Neural progenitor cell (in vitro differentiated cells): ENCODE data around the gene FRYL. TPM values are rescaled to one million over a fixed set of nuclear protein-coding genes. Genes with fewer than 3 reads are reported as not detected.

Source experiments
- DNase-seq: peaks from one replicate; pipeline ENCODE4 v3.0.0-alpha.2; 2016; ENCODE audit warnings: low spot score
- H2AFZ ChIP-seq: fragments of 200-600 bp; sonication (generic); replicated peaks from 2 replicates; pipeline ENCODE4 v1.6.1; 2016; ENCODE audit warnings: antibody characterized with exemption
- H3F3A ChIP-seq: fragments of 200-600 bp; sonication (generic); 2 replicates; pipeline ENCODE4 v1.6.1; 2016; ENCODE audit warnings: antibody characterized with exemption, low read depth
- H3K27ac ChIP-seq: fragments of 200-600 bp; sonication (generic); 2 replicates; pipeline ENCODE4 v1.5.1; 2016; ENCODE audit warnings: mild to moderate bottlenecking
- H3K27me3 ChIP-seq: fragments of 200-600 bp; sonication (generic); 2 replicates; pipeline ENCODE4 v1.6.1; 2016; ENCODE audit warnings: mild to moderate bottlenecking, moderate library complexity
- H3K36me3 ChIP-seq: fragments of 200-600 bp; sonication (generic); 2 replicates; pipeline ENCODE4 v1.5.1; 2016
- H3K4me1 ChIP-seq: fragments of 200-600 bp; sonication (generic); 2 replicates; pipeline ENCODE4 v1.6.1; 2016; ENCODE audit warnings: mixed run types
- H3K4me2 ChIP-seq: fragments of 200-600 bp; sonication (generic); 2 replicates; pipeline ENCODE4 v1.6.1; 2016
- H3K4me3 ChIP-seq: fragments of 200-600 bp; sonication (generic); 2 replicates; pipeline ENCODE4 v1.5.1; 2016
- H3K79me2 ChIP-seq: fragments of 200-600 bp; sonication (generic); 2 replicates; pipeline ENCODE4 v1.6.1; 2016; ENCODE audit warnings: low read depth
- H3K9ac ChIP-seq: fragments of 200-600 bp; sonication (generic); 2 replicates; pipeline ENCODE4 v1.6.1; 2016
- H3K9me3 ChIP-seq: fragments of 200-600 bp; sonication (generic); 2 replicates; pipeline ENCODE4 v1.5.1; 2016; ENCODE audit warnings: low read depth
- H4K20me1 ChIP-seq: fragments of 200-600 bp; sonication (generic); 2 replicates; pipeline ENCODE4 v1.6.1; 2016; ENCODE audit warnings: low read depth
- H3K27ac Mint-ChIP-seq: 3 replicates; pipeline ENCODE4 v1.8.0; 2021; ENCODE audit warnings: mixed read lengths
- H3K27me3 Mint-ChIP-seq: 2 replicates; pipeline ENCODE4 v1.8.0; 2022; ENCODE audit warnings: low read depth, mild to moderate bottlenecking, inconsistent platforms, moderate library complexity, mixed read lengths; ENCODE audit not compliant: insufficient read depth
- H3K36me3 Mint-ChIP-seq: 3 replicates; pipeline ENCODE4 v1.8.0; 2021; ENCODE audit warnings: mixed read lengths
- H3K4me1 Mint-ChIP-seq: 3 replicates; pipeline ENCODE4 v1.8.0; 2021; ENCODE audit warnings: mixed read lengths
- H3K4me3 Mint-ChIP-seq: 3 replicates; pipeline ENCODE4 v1.8.0; 2021; ENCODE audit warnings: mild to moderate bottlenecking, moderate library complexity, mixed read lengths
- H3K9me3 Mint-ChIP-seq: 3 replicates; pipeline ENCODE4 v1.8.0; 2020; ENCODE audit warnings: mixed read lengths
- EZH2 ChIP-seq: fragments of 200-600 bp; sonication (generic); IDR thresholded peaks from 2 replicates; pipeline ENCODE4 v1.6.1; 2017; ENCODE audit warnings: antibody characterized with exemption, mild to moderate bottlenecking, moderate library complexity
- EZH2phosphoT487 ChIP-seq: fragments of 200-600 bp; sonication (generic); IDR thresholded peaks from 2 replicates; pipeline ENCODE4 v1.6.1; 2017; ENCODE audit warnings: antibody characterized with exemption
- total RNA-seq: library from RNA; depleted of rRNA; stranded (reverse); fragments of >200 nt; gene quantifications from 2 replicates; pipeline ENCODE4 v1.2.3, GENCODE V29; 2015; ENCODE audit warnings: low replicate concordance
- TF ChIP-seq, protein P1 (sequence below): fragments of 200-600 bp; sonication (generic); IDR thresholded peaks from 2 replicates; pipeline ENCODE4 v1.5.1; 2017; ENCODE audit warnings: antibody characterized with exemption, mild to moderate bottlenecking

The FRYL gene
- total RNA-seq, 1 donor from 2014 or later: 70.5 TPM

GRCh38 chr4:48752726-48753125, 27.4 kb downstream of the FRYL start:
- no peak overlapping the region for H3K27ac Mint-ChIP-seq
- no peaks in the 10 kb centered on the region for H3K4me1 ChIP-seq
- peaks cover 23% of the 10 kb centered on the region for H4K20me1 ChIP-seq
- no peaks in the 10 kb centered on the region for H3K27me3 ChIP-seq
- H3K79me2 ChIP-seq: peaks cover 95% of the 10 kb centered on the region
- no peak overlapping the region for H2AFZ ChIP-seq
- TF ChIP-seq, protein P1, sequence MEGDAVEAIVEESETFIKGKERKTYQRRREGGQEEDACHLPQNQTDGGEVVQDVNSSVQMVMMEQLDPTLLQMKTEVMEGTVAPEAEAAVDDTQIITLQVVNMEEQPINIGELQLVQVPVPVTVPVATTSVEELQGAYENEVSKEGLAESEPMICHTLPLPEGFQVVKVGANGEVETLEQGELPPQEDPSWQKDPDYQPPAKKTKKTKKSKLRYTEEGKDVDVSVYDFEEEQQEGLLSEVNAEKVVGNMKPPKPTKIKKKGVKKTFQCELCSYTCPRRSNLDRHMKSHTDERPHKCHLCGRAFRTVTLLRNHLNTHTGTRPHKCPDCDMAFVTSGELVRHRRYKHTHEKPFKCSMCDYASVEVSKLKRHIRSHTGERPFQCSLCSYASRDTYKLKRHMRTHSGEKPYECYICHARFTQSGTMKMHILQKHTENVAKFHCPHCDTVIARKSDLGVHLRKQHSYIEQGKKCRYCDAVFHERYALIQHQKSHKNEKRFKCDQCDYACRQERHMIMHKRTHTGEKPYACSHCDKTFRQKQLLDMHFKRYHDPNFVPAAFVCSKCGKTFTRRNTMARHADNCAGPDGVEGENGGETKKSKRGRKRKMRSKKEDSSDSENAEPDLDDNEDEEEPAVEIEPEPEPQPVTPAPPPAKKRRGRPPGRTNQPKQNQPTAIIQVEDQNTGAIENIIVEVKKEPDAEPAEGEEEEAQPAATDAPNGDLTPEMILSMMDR: no peak
- no peak for TF ChIP-seq EZH2phosphoT487
- TF ChIP-seq EZH2: no peak
- no peak overlapping the region for H3K4me3 Mint-ChIP-seq
- H3K36me3 ChIP-seq: peaks cover 8% of the 10 kb centered on the region
- peaks cover 3% of the 10 kb centered on the region for H3K4me1 Mint-ChIP-seq
- DNase-seq: no peak
- H3K27me3 Mint-ChIP-seq: no peaks in the 10 kb centered on the region
- H3K9me3 Mint-ChIP-seq: peaks cover 66% of the 10 kb centered on the region
- H3K9me3 ChIP-seq: no peaks in the 10 kb centered on the region
- H3K4me2 ChIP-seq: no peak overlapping the region
- peaks cover 49% of the 10 kb centered on the region for H3K36me3 Mint-ChIP-seq
- no peaks in the 10 kb centered on the region for H3F3A ChIP-seq
- H3K27ac ChIP-seq: no peak overlapping the region
- H3K4me3 ChIP-seq: no peak overlapping the region
- H3K9ac ChIP-seq: no peak overlapping the region

- Histone ChIP-seq H4K20me1 (peaks cover 23% of the 10 kb centered on the region), H2AFZ (no peak overlapping the region), H3K4me1 (no peaks in the 10 kb centered on the region), H3K4me3 (no peak overlapping the region), H3K27ac (no peak overlapping the region), H3K79me2 (peaks cover 99% of the 10 kb centered on the region), H3K9ac (no peak overlapping the region), H3K4me2 (no peak overlapping the region), H3F3A (no peaks in the 10 kb centered on the region), H3K27me3 (no peaks in the 10 kb centered on the region), H3K36me3 (peaks cover 8% of the 10 kb centered on the region), H3K9me3 (no peaks in the 10 kb centered on the region)
- Mint-ChIP-seq H3K4me1 (peaks cover 3% of the 10 kb centered on the region), H3K36me3 (peaks cover 49% of the 10 kb centered on the region), H3K27ac (no peak overlapping the region), H3K4me3 (no peak overlapping the region), H3K27me3 (no peaks in the 10 kb centered on the region), H3K9me3 (peaks cover 63% of the 10 kb centered on the region)
- DNase-seq: no peak
- TF ChIP-seq, protein P1: no peak
- TF ChIP-seq EZH2: no peak
- TF ChIP-seq EZH2phosphoT487: no peak
Observed at GRCh38 chr4:48752246-48752645, 27.8 kb downstream of the FRYL start.

DNA sequence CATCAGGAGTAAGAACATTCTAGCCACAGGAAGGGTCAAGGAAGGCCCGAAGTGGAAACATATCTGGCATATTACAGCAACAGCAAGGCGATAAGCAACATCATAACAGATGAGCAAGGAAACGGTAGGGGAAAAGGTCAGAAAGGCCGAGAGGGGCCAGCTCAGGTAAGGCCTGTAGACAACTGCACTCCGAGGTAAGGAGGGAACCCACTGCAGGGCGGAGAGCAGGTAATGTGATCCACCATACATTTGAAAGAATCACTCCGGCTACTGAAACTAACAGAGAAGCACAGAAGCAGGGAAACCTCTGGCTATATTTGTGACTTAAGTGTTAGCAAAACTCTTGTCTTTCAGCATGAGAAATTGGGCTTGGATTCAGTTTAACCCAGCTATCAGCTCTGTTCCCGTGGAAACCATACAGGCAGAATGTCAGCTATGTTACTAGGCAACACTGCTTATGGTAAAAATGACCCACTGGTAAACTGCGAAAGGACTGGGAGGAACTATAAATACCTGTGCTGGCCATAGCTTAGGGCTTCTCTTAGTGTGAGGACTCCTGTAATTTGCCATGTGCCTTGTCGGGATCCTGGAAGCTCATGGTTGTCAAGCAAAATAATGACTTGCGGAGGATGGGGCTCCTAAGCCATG, 31.0 kb downstream of the FRYL start:
- TF ChIP-seq EZH2phosphoT487: no peak
- TF ChIP-seq EZH2: no peak
- TF ChIP-seq, protein P1: no peak
- Histone ChIP-seq H3K36me3 (peaks cover 4% of the 10 kb centered on the region), H3K4me2 (no peak overlapping the region), H3K4me3 (no peak overlapping the region), H3K9me3 (no peaks in the 10 kb centered on the region), H3K4me1 (no peaks in the 10 kb centered on the region), H3K79me2 (peaks cover 100% of the 10 kb centered on the region), H3K9ac (no peak overlapping the region), H3F3A (no peaks in the 10 kb centered on the region), H4K20me1 (peaks cover 30% of the 10 kb centered on the region), H3K27ac (no peak overlapping the region), H3K27me3 (no peaks in the 10 kb centered on the region), H2AFZ (no peak overlapping the region)
- Mint-ChIP-seq H3K4me3 (no peak overlapping the region), H3K36me3 (peaks cover 43% of the 10 kb centered on the region), H3K4me1 (peaks cover 3% of the 10 kb centered on the region), H3K27ac (no peak overlapping the region), H3K27me3 (no peaks in the 10 kb centered on the region), H3K9me3 (peaks cover 58% of the 10 kb centered on the region)
- DNase-seq: no peak
